Activated B cell treated with CpG ODN at 0.5 μM for 24 hours (primary cell): ENCODE data around the gene ATF7IP2. TPM values are rescaled to one million over a fixed set of nuclear protein-coding genes. Genes with fewer than 3 reads are reported as not detected.

Experiments
- ATAC-seq: fragments of 200-7000 bp; cut with Tn5 transposase; one replicate; pipeline ENCODE4 v1.10.0; 2021; ENCODE audit warnings: low read depth, mild to moderate bottlenecking, moderate library complexity
- CTCF ChIA-PET: fragments of 350-600 bp; sonication (Branson Sonifier 250); formaldehyde crosslinking; loops from one replicate; lab custom pipeline; 2021; ENCODE audit warnings: antibody characterized with exemption; lab: Charles Lee
- POLR2A ChIA-PET: fragments of 350-600 bp; sonication (Branson Sonifier 250); formaldehyde crosslinking; loops from one replicate; lab custom pipeline; 2021; ENCODE audit warnings: antibody characterized with exemption; lab: Charles Lee
- DNase-seq: peaks from one replicate; pipeline ENCODE4 v3.0.0; 2022
- H3K27ac Mint-ChIP-seq: one replicate; pipeline ENCODE4 v1.8.0; 2020; ENCODE audit warnings: mixed read lengths
- H3K27me3 Mint-ChIP-seq: one replicate; pipeline ENCODE4 v1.8.0; 2021; ENCODE audit warnings: mixed read lengths
- H3K36me3 Mint-ChIP-seq: one replicate; pipeline ENCODE4 v1.8.0; 2021; ENCODE audit warnings: low read depth, mixed read lengths
- H3K4me1 Mint-ChIP-seq: one replicate; pipeline ENCODE4 v1.8.0; 2021; ENCODE audit warnings: mixed read lengths
- H3K4me3 Mint-ChIP-seq: one replicate; pipeline ENCODE4 v1.8.0; 2020; ENCODE audit warnings: mild to moderate bottlenecking, mixed read lengths
- H3K9me3 Mint-ChIP-seq: one replicate; pipeline ENCODE4 v1.8.0; 2020; ENCODE audit warnings: mixed read lengths
- intact Hi-C: fragments of 100-400 bp; cut with micrococcal nuclease; formaldehyde crosslinking; loops from one replicate; pipeline ENCODE4 v1.15.1; 2024
- total RNA-seq: library from RNA; stranded (reverse); gene quantifications from 2 replicates; pipeline ENCODE4 v1.2.3, GENCODE V29; 2022
- TF ChIP-seq, protein P1 (sequence below): fragments of 200-600 bp; IDR thresholded peaks from one replicate; pipeline ENCODE4 v1.8.0; 2022; ENCODE audit warnings: antibody characterized with exemption, mild to moderate bottlenecking

ATF7IP2 gene
- total RNA-seq, 1 donor from 2014 or later, result 55.9 TPM

DNA sequence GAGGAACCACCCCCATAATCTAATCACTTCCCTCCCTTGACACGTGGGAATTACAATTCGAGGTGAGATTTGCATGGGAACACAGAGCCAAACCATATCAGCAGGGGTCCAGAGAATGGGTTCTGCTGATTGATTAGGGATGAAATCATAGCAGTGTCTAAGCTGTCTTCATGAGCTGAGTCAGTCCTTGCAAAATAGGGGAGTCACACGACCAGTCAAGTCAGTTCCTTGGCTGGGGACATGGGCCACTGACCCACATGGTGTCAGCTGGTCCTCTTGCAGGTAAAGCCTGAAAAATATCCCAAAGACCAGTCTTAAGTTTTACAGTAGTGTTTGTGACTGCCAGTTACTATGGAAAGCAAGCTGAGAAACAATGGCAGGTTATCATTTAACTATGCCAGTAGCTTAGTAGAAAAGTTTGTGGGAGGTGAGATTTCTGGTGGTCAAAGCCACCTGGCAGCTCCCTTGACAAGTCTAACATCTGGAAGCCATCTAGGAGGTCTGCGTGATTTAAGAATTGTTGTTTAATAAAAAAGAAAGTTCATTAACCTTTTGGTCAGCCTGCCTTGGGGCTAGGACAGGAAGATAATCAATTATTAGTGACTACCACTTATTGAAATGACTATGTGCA lies 15.7 kb upstream of the ATF7IP2 start:
- no peak for DNase-seq
- no peak overlapping the region for H3K27ac Mint-ChIP-seq
- H3K27me3 Mint-ChIP-seq, result no peaks in the 10 kb centered on the region
- peaks cover 16% of the 10 kb centered on the region for H3K9me3 Mint-ChIP-seq
- intact Hi-C loops, result no loop called here
- no peak overlapping the region for H3K4me3 Mint-ChIP-seq
- TF ChIP-seq, protein P1, sequence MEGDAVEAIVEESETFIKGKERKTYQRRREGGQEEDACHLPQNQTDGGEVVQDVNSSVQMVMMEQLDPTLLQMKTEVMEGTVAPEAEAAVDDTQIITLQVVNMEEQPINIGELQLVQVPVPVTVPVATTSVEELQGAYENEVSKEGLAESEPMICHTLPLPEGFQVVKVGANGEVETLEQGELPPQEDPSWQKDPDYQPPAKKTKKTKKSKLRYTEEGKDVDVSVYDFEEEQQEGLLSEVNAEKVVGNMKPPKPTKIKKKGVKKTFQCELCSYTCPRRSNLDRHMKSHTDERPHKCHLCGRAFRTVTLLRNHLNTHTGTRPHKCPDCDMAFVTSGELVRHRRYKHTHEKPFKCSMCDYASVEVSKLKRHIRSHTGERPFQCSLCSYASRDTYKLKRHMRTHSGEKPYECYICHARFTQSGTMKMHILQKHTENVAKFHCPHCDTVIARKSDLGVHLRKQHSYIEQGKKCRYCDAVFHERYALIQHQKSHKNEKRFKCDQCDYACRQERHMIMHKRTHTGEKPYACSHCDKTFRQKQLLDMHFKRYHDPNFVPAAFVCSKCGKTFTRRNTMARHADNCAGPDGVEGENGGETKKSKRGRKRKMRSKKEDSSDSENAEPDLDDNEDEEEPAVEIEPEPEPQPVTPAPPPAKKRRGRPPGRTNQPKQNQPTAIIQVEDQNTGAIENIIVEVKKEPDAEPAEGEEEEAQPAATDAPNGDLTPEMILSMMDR, result no peak
- POLR2A ChIA-PET, result interaction anchor here (0.6 kb wide), 1 partner anchor 1411 kb away, joined by 4 read pairs; no protein-coding TSS in a partner anchor
- ATAC-seq, result no peak
- CTCF ChIA-PET, result no interaction called here
- peaks cover 2% of the 10 kb centered on the region for H3K36me3 Mint-ChIP-seq
- H3K4me1 Mint-ChIP-seq, result no peaks in the 10 kb centered on the region

DNA sequence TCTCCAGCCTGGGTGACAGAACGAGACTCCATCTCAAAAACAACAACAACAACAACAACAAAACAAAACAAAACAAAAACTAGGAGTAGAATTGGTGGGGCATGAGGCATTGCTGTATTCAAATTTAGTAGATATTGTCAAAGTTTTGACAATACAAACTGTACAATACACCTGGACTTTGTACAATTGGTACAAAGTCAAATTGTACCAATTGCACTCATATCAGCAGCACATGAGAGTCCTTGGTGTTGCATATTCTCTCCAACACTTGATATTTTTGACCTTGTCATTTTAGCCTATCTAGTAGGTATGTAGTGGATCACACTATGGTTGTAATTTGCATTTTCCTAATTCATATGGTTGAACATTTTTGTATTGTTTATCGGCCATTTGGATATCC lies 14.3 kb upstream of the ATF7IP2 start:
- Mint-ChIP-seq H3K27me3 (no peaks in the 10 kb centered on the region), H3K27ac (no peak overlapping the region), H3K36me3 (peaks cover 2% of the 10 kb centered on the region), H3K9me3 (peaks cover 17% of the 10 kb centered on the region), H3K4me1 (no peaks in the 10 kb centered on the region), H3K4me3 (no peak overlapping the region)
- ChIA-PET CTCF (no interaction called here), POLR2A (no interaction called here)
- intact Hi-C loops, result no loop called here
- TF ChIP-seq, protein P1, result no peak
- ATAC-seq, result no peak
- no peak for DNase-seq

DNA sequence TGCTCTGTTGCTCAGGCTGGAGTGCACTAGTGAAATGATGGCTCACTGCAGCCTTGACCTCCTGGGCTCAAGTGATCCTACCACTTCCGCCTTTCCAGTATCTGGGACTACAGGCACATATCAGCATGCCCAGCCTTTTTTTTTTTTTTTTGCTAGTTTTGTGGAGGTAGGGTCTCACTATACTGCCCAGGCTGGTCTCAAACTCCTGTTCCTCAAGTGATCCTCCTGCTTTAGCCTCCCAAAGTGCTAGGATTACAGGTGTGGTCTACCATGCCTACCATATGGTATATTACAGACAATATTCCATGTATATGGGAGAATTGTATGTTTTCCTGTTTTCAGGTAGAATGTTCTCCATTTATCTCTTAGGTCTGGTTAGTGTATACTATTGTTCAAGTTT lies 12.3 kb upstream of the ATF7IP2 start:
- intact Hi-C loops, result no loop called here
- TF ChIP-seq, protein P1, result no peak
- peaks cover 2% of the 10 kb centered on the region for H3K36me3 Mint-ChIP-seq
- H3K27ac Mint-ChIP-seq, result no peak overlapping the region
- CTCF ChIA-PET, result no interaction called here
- H3K4me3 Mint-ChIP-seq, result no peak overlapping the region
- ATAC-seq, result no peak
- no peaks in the 10 kb centered on the region for H3K4me1 Mint-ChIP-seq
- peaks cover 17% of the 10 kb centered on the region for H3K9me3 Mint-ChIP-seq
- H3K27me3 Mint-ChIP-seq, result no peaks in the 10 kb centered on the region
- DNase-seq, result no peak
- POLR2A ChIA-PET, result no interaction called here

DNA sequence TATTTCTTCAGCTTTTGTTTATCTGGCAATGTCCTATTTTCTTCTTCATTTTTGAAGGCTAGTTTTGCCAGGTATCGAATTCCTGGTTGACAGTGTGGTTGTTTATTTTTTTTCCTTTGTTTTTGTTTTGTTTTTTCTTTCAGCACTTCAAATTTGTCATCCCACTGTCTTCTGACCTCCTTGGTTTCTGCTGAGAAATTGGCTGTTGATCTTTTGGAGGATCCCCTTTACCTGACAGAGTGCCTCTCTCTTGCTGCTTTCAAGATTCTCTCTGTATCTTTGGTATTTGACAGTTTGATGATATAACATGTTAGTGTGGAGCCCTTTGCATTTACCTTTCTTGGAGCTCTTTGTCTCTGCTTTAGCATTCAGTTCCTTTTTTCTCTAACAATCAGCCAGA lies 9.6 kb upstream of the ATF7IP2 start:
- H3K4me3 Mint-ChIP-seq, result no peak overlapping the region
- no peak overlapping the region for H3K27ac Mint-ChIP-seq
- ChIA-PET POLR2A (interaction anchor here (0.6 to 2.0 kb wide), 4 partner anchors 9 to 1137 kb away, joined by 3 to 11 read pairs (median 4); partner anchors contain the start of gene ATF7IP2), CTCF (interaction anchor here (0.6 kb wide), 1 partner anchor 593 kb away, joined by 4 read pairs; no protein-coding TSS in a partner anchor)
- no peaks in the 10 kb centered on the region for H3K36me3 Mint-ChIP-seq
- TF ChIP-seq, protein P1, result no peak
- ATAC-seq (no peak), DNase-seq (no peak)
- H3K27me3 Mint-ChIP-seq, result no peaks in the 10 kb centered on the region
- intact Hi-C loops, result no loop called here
- peaks cover 7% of the 10 kb centered on the region for H3K9me3 Mint-ChIP-seq
- H3K4me1 Mint-ChIP-seq, result no peaks in the 10 kb centered on the region

DNA sequence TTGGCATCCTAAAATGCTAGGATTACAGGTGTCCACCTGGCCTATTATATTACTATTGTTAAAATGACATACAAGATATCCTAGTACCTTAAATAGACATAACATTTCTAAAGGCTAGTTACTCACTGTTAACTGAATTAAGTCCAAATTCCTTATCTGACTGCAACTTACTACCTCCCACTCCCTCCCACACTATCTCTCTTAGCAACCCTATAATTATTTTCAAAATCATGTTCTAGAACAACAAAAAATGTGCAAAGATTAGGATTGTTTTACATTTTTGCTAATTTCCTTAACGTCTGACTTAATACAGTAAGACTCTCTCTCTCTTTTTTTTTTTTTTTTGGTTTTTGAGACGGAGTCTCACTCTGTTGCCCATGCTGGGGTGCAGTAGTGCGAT lies 2.2 kb upstream of the ATF7IP2 start:
- Mint-ChIP-seq H3K27ac (no peak overlapping the region), H3K36me3 (peaks cover 25% of the 10 kb centered on the region), H3K9me3 (no peaks in the 10 kb centered on the region), H3K4me3 (no peak overlapping the region), H3K27me3 (no peaks in the 10 kb centered on the region), H3K4me1 (peaks cover 32% of the 10 kb centered on the region)
- CTCF ChIA-PET, result no interaction called here
- intact Hi-C loops, result loop anchor here (5.0 to 10.0 kb wide), 5 partner anchors 71 to 491 kb away; partner anchors contain the start of genes CIITA and NUBP1
- POLR2A ChIA-PET, result no interaction called here
- ATAC-seq, result no peak
- TF ChIP-seq, protein P1, result no peak
- no peak for DNase-seq
